IMR-90 (cell line): ENCODE measurements around the gene HPSE2. TPM values are rescaled to one million over a fixed set of nuclear protein-coding genes. Genes with fewer than 3 reads are reported as not detected.

Experiments
- ATAC-seq: fragments of 200-7000 bp; cut with Tn5 transposase; 2 replicates; pipeline ENCODE4 v1.9.1; 2020; ENCODE audit warnings: low read depth, mild to moderate bottlenecking, moderate library complexity
- BruUV-seq: library from RNA; stranded (reverse); fragments of 400-500 nt; replicated peaks from 2 replicates; lab custom pipeline; 2021; lab: Mats Ljungman, UMichigan
- CTCF ChIA-PET: fragments of 300-600 bp; formaldehyde crosslinking; extraction: SDS; loops from one replicate; lab custom pipeline; 2021; ENCODE audit warnings: antibody characterized with exemption; lab: Yijun Ruan, JAX
- POLR2A ChIA-PET: fragments of 300-600 bp; sonication (Branson Sonifier 250); formaldehyde crosslinking; loops from one replicate; lab custom pipeline; 2022; ENCODE audit warnings: antibody characterized with exemption; ENCODE audit not compliant: unreplicated experiment; lab: Charles Lee
- DNase-seq: peaks from one replicate; pipeline ENCODE4 v3.0.0; 2013
- H2AFZ ChIP-seq: replicated peaks from 2 replicates; pipeline ENCODE3; 2013; ENCODE audit warnings: low read length, mild to moderate bottlenecking; ENCODE audit not compliant: poor library complexity
- H2AK5ac ChIP-seq: 2 replicates; pipeline ENCODE4 v1.6.1; 2013; ENCODE audit warnings: low read depth, low read length, inconsistent platforms
- H2AK9ac ChIP-seq: replicated peaks from 2 replicates; pipeline ENCODE3; 2013; ENCODE audit warnings: mild to moderate bottlenecking, low read depth, low read length, moderate library complexity; ENCODE audit not compliant: poor library complexity
- H2BK120ac ChIP-seq: 2 replicates; pipeline ENCODE4 v1.6.1; 2013; ENCODE audit warnings: low read depth, low read length, inconsistent platforms
- H2BK15ac ChIP-seq: 3 replicates; pipeline ENCODE4 v1.6.1; 2013; ENCODE audit warnings: low read depth, low read length, inconsistent platforms
- H2BK20ac ChIP-seq: 2 replicates; pipeline ENCODE4 v1.6.1; 2013; ENCODE audit warnings: low read depth, mild to moderate bottlenecking, inconsistent platforms, low read length, moderate library complexity
- H2BK5ac ChIP-seq: 2 replicates; pipeline ENCODE4 v1.6.1; 2013; ENCODE audit warnings: mild to moderate bottlenecking, low read depth, low read length, inconsistent platforms; ENCODE audit not compliant: poor library complexity, severe bottlenecking
- H3K14ac ChIP-seq: replicated peaks from 2 replicates; pipeline ENCODE4 v1.6.1; 2013; ENCODE audit warnings: low read depth, low read length, inconsistent platforms
- H3K18ac ChIP-seq: 2 replicates; pipeline ENCODE4 v1.6.1; 2013; ENCODE audit warnings: low read depth, low read length, control low read depth
- H3K23ac ChIP-seq: 2 replicates; pipeline ENCODE4 v1.6.1; 2013; ENCODE audit warnings: low read depth, low read length, inconsistent platforms
- H3K27ac ChIP-seq: 2 replicates; pipeline ENCODE4 v1.5.1; 2013; ENCODE audit warnings: mild to moderate bottlenecking, control low read depth, low read length; ENCODE audit not compliant: insufficient read depth
- H3K27me3 ChIP-seq: 2 replicates; pipeline ENCODE4 v1.6.1; 2013; ENCODE audit warnings: low read length; ENCODE audit not compliant: control insufficient read depth, insufficient read depth
- H3K36me3 ChIP-seq: 2 replicates; pipeline ENCODE4 v1.6.1; 2013; ENCODE audit warnings: low read length, mixed read lengths; ENCODE audit not compliant: control insufficient read depth, insufficient read depth
- H3K4ac ChIP-seq: 2 replicates; pipeline ENCODE4 v1.6.1; 2013; ENCODE audit warnings: low read depth, low read length, inconsistent platforms
- H3K4me1 ChIP-seq: 2 replicates; pipeline ENCODE4 v1.6.1; 2013; ENCODE audit warnings: low read length, mixed read lengths; ENCODE audit not compliant: control insufficient read depth, insufficient read depth
- H3K4me2 ChIP-seq: 2 replicates; pipeline ENCODE4 v1.6.1; 2013; ENCODE audit warnings: low read depth, mild to moderate bottlenecking, control low read depth, low read length, moderate library complexity
- H3K4me3 ChIP-seq: 2 replicates; pipeline ENCODE4 v1.5.1; 2013; ENCODE audit warnings: low read depth, mild to moderate bottlenecking, control low read depth, low read length, moderate library complexity; ENCODE audit not compliant: insufficient read depth
- H3K56ac ChIP-seq: 2 replicates; pipeline ENCODE4 v1.6.1; 2013; ENCODE audit warnings: low read length, inconsistent platforms; ENCODE audit not compliant: insufficient read depth; ENCODE audit errors: extremely low read depth
- H3K79me1 ChIP-seq, 2 experiments: 2 replicates each; pipeline ENCODE4 v1.6.1; 2013; ENCODE audit warnings: low read length in 2 of 2, inconsistent platforms in 1 of 2, low read depth in 1 of 2
- H3K9ac ChIP-seq: 2 replicates; pipeline ENCODE4 v1.6.1; 2013; ENCODE audit warnings: low read depth, low read length, control low read depth
- H3K9me1 ChIP-seq: 2 replicates; pipeline ENCODE4 v1.6.1; 2013; ENCODE audit warnings: low read length, inconsistent platforms; ENCODE audit not compliant: insufficient read depth
- H3K9me3 ChIP-seq: 2 replicates; pipeline ENCODE4 v1.6.1; 2013; ENCODE audit warnings: low read length; ENCODE audit not compliant: control insufficient read depth, insufficient read depth
- H4K20me1 ChIP-seq: 2 replicates; pipeline ENCODE4 v1.6.1; 2013; ENCODE audit warnings: low read length, inconsistent platforms; ENCODE audit not compliant: insufficient read depth
- H4K5ac ChIP-seq: 2 replicates; pipeline ENCODE4 v1.6.1; 2013; ENCODE audit warnings: mild to moderate bottlenecking, low read depth, low read length, control low read depth
- H4K8ac ChIP-seq, 2 experiments: 2 replicates each; pipeline ENCODE4 v1.6.1; 2013; ENCODE audit warnings: low read depth in 2 of 2, low read length in 2 of 2, control low read depth in 1 of 2, inconsistent platforms in 1 of 2
- H4K91ac ChIP-seq: 2 replicates; pipeline ENCODE4 v1.6.1; 2013; ENCODE audit warnings: low read depth, low read length, inconsistent platforms; ENCODE audit not compliant: insufficient read depth
- MXI1 ChIP-seq: IDR thresholded peaks from 2 replicates; pipeline ENCODE4 v1.6.1; 2012; ENCODE audit warnings: low read depth, mild to moderate bottlenecking, low read length, moderate library complexity, borderline replicate concordance
- POLR2A ChIP-seq: IDR thresholded peaks from 2 replicates; pipeline ENCODE4 v1.6.1; 2012; ENCODE audit warnings: mild to moderate bottlenecking, low read depth, low read length
- dilution Hi-C: fragments of 300-500 bp; cut with HindIII; formaldehyde crosslinking; loops from one replicate; pipeline ENCODE4 v1.14.3; 2018; ENCODE audit warnings: low sequenced_read_pairs; ENCODE audit not compliant: unreplicated experiment
- in situ Hi-C: fragments of 300-500 bp; cut with MboI; formaldehyde crosslinking; loops from 3 replicates; pipeline ENCODE4 v1.14.3; 2019; ENCODE audit warnings: low sequenced_read_pairs, inconsistent platforms, mixed read lengths
- intact Hi-C: fragments of 100-400 bp; cut with micrococcal nuclease; formaldehyde crosslinking; loops from 2 replicates; pipeline ENCODE4 v1.10.0; 2022
- polyA plus RNA-seq, 3 experiments: library from polyadenylated mRNA; depleted of rRNA; stranded (reverse); fragments of >200 nt; gene quantifications; 2 replicates each; pipeline ENCODE4 v1.2.3, GENCODE V29; 2012; ENCODE audit warnings: low replicate concordance in 1 of 3
- total RNA-seq: library from RNA; depleted of rRNA; stranded (reverse); fragments of >200 nt; gene quantifications from 2 replicates; pipeline ENCODE4 v1.2.3, GENCODE V29; 2012

HPSE2 gene
- total and polyA plus RNA-seq, 2 of the 4 experiments (the other 2 are of a cell fraction) = not detected

GRCh38 chr10:98825741-98826140, 409.9 kb downstream of the HPSE2 start:
- intact Hi-C loops (no loop called here), in situ Hi-C loops (no loop called here), dilution Hi-C loops (no loop called here)
- H2BK15ac ChIP-seq = no peak overlapping the region
- no peak overlapping the region for H3K27ac ChIP-seq
- no peak overlapping the region for H2AK9ac ChIP-seq
- H3K36me3 ChIP-seq = no peaks in the 10 kb centered on the region
- ChIA-PET CTCF (no interaction called here), POLR2A (no interaction called here)
- no peak overlapping the region for H3K56ac ChIP-seq
- H3K4me3 ChIP-seq = no peak overlapping the region
- ATAC-seq (no peak), DNase-seq (no peak)
- H3K4ac ChIP-seq = no peak overlapping the region
- H2BK5ac ChIP-seq = no peak overlapping the region
- no peak overlapping the region for H3K9ac ChIP-seq
- no peak overlapping the region for H2AK5ac ChIP-seq
- H2AFZ ChIP-seq = no peak overlapping the region
- H3K4me1 ChIP-seq = no peaks in the 10 kb centered on the region
- no peak overlapping the region for H3K23ac ChIP-seq
- H4K20me1 ChIP-seq = no peaks in the 10 kb centered on the region
- H3K27me3 ChIP-seq = no peaks in the 10 kb centered on the region
- H3K14ac ChIP-seq = no peak overlapping the region
- no peak overlapping the region for H2BK120ac ChIP-seq
- no peak overlapping the region for H4K8ac ChIP-seq
- H3K9me1 ChIP-seq = no peaks in the 10 kb centered on the region
- no peak overlapping the region for H2BK20ac ChIP-seq
- no peaks in the 10 kb centered on the region for H3K79me1 ChIP-seq
- H3K9me3 ChIP-seq = no peaks in the 10 kb centered on the region
- H4K5ac ChIP-seq = no peak overlapping the region
- TF ChIP-seq MXI1 (no peak), POLR2A (no peak)
- no peak overlapping the region for H3K4me2 ChIP-seq
- BruUV-seq = no TSS peak
- H4K91ac ChIP-seq = no peak overlapping the region
- no peak overlapping the region for H3K18ac ChIP-seq
